NCI-H1930 (cell line): ENCODE measurements around the gene SPECC1.
A peak's percentile ranks its signal among the peaks of the same experiment; 100 is the strongest.
"Not testable (repeated sequence)": the region's sequence is repeated elsewhere in the genome, so short reads cannot be mapped to it uniquely, and the experiment has no call there.

Experiments used
- DNase-seq, 2 experiments: peaks; one replicate each; lab custom pipeline; 2025; lab: John Stamatoyannopoulos, UW

SPECC1 gene

DNA sequence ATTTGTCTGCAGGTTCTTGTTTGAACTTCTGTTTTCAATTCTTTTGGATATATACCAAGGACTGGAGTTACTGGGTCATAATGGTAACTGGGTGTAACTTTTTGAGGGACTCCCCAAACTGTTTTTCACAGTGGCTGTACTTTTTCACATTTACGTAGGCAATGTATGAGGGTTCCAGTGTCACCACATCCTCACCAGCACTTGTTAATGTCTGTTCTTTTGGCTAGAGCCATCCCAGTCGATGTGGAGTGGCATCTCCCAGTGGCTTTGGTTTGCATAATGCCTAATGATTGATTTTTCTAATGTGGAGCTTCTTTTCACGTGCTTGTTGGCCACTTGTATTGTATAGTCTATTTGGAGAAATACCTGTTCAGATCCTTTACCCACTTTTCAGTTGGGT is 59.3 kb downstream of the SPECC1 start:
- no peak for DNase-seq

DNA sequence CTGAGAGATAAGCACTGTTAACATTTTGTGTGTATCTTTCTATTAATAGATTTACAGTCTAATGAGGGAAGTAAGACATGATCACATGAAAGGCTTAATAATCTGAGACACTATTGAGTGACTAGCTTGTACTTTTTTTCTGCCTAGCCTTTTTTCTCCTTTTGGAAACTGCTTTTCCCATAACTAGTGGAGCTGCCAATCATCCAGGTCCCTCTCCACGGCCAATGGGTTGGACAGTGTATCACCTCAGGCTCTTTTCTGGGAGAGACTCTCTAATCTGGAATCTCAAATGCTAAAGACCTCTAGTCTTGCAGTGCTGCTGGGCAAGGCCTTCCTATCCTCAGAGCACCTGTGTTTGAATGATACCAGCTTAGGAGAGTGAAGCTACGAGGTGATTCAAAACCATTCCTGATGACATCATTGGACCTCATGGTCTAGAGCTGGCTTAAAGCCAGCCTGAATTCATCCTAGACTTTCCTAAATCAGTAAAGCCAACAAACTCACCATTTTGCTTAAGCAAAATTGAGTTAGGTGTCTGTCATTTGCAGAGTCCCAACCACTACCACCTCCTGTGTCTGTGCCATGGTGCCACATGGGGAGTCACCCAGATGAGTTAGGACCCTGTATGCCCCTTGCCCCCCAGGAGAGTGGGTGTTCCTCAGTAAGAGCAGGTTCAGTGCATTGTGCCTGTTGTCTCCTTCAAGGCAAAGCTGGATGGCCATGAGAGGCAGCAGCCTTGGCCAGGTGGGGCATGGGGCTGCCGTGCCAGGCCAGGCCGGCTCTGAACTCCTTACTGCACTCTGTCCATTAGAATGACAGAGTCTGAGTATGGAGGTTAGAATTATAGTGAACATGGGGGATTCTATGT is 62.9 kb downstream of the SPECC1 start:
- DNase-seq, result no peak

DNA sequence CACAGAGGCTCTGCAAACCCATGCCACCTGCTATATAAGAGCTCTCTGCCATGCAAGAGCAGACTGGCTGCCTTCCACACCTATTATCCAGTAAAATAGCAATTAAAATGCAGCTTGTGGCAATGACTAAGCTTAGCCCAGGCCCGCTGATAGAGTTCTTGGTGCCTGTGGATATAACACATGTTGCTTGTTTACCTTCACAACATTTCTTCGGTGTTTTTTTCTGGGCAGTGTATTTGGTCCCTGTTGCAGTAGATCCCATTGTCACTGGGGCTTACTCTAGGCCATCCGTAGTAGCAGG is 63.5 kb downstream of the SPECC1 start:
- no peak for DNase-seq

DNA sequence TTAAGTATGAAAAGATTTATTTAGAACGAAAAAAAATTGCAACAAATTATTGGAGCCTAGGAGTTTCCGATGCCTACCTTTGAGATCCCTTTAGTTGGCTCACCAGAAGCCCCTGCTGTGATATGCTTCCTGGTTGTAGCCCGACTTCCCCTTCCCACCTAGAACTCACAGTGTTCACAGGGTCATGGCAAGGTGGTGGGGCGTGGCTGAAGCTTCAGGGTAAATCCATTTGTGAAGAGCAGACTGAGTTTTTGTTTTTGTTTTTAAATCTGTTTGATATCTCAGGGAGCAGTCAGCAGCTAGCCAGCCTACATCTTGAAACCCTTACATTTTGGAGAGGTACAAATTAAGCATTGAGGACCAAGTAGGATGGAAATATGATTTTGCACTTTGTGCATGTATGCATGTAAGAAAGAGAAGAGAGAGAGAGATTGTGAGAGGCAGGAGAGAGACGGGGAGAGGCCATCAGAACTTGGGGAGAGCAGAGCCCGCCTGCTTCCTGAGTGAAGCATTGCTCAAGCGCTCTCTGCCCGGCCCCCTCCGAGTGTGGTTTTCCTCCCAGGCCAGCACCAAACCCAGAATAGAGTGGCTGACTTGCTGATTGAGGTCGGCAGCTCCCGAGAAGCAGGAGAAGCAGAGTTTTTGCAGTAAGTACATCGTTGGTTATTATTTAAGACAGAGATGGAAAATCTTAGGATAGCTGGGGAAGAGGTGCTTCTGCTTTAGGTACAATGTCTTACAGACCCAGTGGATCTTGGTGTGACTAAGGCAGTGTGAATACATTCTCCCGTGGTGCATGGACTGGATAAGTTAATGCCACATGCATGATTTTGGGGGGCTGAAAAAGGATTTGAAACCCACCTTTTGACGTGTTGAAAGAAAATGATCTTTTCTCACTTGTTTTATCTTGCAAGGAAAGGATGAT is 64.2 kb downstream of the SPECC1 start:
- no peak for DNase-seq

- DNase-seq, result no peak
Observed at GRCh38 chr17:20074001-20074400, 64.8 kb downstream of the SPECC1 start.

- no peak for DNase-seq
Observed at GRCh38 chr17:20074489-20074888, 65.3 kb downstream of the SPECC1 start.

DNA sequence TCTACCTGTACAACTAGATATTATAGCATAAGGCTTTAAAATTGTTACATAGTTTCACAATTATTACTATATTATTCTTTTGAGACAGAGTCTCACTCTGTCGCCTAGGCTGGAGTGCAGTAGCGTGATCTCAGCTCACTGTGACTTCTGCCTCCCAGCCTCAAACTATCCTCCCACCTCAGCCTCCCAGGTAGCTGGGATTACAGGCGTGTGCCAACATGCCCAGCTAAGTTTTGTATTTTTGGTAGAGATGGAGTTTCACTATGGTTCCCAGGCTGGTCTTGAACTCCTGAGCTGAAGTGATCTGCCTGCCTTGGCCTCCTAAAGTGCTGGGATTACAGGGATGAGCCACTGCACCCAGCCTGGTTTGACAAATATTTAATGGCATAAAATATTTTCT is 67.0 kb downstream of the SPECC1 start:
- DNase-seq, result not testable (repeated sequence)

- no peak for DNase-seq
Observed at GRCh38 chr17:20077978-20078685, 69.0 kb downstream of the SPECC1 start.

GRCh38 chr17:20080513-20080912 is 71.4 kb downstream of the SPECC1 start:
- DNase-seq, result no peak

GRCh38 chr17:20083156-20083859 is 74.1 kb downstream of the SPECC1 start:
- no peak for DNase-seq

GRCh38 chr17:20084621-20085282 is 75.6 kb downstream of the SPECC1 start:
- DNase-seq, result no peak

DNA sequence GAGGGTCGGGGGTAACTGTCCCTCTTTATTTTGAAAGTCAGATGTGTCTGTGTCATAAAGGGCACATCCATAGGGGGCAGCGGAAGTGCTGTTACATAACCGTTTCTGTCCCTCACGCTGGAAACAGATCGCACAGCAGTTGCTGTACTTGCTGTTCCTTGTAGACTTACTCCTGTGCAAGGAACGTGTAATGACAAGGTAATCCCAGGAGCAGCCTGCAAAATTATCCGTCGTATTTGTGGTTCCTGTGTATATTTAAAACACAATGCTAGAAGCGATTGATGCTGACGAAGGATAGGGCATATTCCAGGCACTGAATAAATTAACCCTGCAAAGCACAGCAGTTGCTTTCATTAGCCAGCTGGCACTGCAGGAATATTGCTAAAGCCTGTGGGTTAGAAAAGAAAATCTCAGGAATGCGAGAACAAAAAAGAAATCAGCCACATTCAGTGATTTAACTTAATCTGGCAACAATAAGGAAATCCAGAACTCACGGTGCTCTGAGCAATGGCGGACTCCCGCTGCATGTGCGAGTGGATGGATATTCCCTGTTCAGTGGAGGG is 76.2 kb downstream of the SPECC1 start:
- DNase-seq, result no peak

GRCh38 chr17:20086416-20087076 is 77.4 kb downstream of the SPECC1 start:
- no peak for DNase-seq

DNA sequence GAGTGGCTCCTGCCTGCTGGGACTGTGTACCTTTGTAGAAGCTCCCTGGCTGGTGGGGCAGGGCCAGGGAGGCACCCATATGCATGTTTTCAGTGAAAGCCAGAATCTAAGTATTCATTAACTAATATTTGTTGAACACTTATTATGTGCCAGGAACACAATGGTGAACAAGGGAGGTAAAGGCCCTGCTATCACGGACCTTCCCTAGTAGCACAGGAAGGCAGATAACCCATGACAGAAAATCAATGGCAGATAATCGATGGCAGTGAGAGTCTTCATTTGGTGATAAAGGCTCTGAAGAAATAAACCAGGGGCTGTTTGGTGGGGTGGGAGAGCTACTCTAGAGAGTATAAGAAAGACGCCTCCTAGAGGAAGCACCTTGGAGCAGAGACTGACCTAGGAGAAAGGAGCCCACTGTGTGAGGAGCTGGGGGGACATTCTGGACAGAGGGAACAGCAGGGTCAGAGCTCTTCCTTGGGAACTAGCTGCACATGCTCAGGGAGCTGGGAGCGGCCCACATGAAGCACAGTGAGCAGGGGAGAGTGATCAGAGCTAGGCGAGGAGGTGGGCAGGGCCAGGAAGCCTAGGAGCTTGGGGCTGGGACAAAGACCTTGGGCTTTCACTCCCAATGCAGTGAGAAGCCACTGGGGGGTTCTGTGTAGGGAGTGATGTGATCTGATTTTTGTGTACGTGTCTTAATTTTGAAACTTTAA is 78.5 kb downstream of the SPECC1 start:
- DNase-seq, result no peak

GRCh38 chr17:20089756-20090547 is 80.8 kb downstream of the SPECC1 start:
- no peak for DNase-seq

DNA sequence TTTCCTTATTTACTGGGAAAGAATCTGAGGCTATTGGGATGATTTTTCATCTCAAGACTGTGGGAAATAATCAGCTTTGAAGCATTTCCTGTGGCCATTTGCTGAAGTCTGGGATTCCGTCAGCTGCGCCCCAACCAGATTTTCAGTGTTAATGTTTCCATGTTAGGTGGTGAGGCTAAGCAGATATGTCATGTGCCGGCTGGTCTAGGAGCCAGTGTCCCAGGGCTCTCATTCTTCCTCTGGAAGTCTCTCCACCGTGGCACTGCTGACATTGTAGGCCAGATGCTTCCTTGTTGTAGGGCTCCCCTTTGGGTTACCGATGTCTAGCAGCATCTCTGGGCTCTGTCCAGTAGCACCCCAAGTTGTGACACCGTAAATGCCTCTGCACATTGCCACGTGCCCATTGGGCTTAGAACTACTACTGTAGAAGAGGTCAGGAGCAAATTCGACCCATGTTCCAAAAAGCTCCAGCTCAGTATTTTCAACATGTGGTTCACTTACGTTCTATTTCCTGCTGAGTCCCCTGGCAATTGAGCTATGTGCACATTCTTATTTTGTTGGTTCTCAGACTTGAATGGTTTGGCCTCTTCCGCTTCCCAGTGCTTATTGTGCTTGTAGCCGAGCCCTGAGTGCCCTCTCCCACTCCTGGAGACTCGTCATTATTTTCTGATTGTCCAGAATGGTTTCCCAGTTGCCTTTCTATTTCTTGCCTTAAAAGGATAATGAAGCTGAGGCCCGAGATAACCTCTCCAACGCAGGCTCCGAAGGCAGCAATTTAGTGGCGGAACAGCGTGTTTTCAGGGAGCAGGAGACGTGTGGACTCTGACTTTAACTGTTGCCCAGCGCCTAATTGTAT is 82.2 kb downstream of the SPECC1 start:
- DNase-seq, result no peak

GRCh38 chr17:20092261-20092867 is 83.2 kb downstream of the SPECC1 start:
- peak in 1 of 2 experiments; percentile 16 for DNase-seq
